ENCODE measurements around the gene ATP2C2.

DNA sequence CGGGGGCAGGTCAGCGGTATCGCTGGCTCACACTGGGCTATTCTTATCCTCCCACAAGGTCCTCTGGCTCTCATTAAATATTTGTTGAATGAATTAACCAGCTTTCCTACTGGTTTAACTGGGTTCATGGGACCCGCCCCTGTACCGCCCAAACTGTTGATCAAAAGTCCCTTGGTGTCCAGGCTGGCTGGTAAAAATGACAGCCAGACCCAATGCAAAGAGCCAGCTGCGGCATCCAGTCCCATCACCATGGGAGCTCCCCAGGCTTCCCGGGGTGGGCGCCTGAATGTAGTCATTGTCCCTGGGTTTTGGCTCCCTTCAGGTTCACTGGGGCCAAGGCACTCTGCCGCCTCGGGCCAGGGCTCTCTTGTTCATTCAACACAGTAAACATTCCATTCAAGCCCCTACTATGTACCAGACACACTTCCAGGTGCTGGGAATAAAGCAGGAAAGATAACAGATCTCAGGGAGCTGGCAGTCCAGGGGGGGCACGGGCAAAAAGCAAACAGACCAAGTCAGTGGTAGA lies 11.7 kb upstream of the ATP2C2 start:
- TF ChIP-seq, protein P1, sequence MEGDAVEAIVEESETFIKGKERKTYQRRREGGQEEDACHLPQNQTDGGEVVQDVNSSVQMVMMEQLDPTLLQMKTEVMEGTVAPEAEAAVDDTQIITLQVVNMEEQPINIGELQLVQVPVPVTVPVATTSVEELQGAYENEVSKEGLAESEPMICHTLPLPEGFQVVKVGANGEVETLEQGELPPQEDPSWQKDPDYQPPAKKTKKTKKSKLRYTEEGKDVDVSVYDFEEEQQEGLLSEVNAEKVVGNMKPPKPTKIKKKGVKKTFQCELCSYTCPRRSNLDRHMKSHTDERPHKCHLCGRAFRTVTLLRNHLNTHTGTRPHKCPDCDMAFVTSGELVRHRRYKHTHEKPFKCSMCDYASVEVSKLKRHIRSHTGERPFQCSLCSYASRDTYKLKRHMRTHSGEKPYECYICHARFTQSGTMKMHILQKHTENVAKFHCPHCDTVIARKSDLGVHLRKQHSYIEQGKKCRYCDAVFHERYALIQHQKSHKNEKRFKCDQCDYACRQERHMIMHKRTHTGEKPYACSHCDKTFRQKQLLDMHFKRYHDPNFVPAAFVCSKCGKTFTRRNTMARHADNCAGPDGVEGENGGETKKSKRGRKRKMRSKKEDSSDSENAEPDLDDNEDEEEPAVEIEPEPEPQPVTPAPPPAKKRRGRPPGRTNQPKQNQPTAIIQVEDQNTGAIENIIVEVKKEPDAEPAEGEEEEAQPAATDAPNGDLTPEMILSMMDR (IDR thresholded peaks at IDR 0.05) = no peak
- TF ChIP-seq POLR2A (IDR thresholded peaks at IDR 0.05) = no peak
